Measurements from ENCODE around the gene ACTR3C. TPM values are rescaled to one million over a fixed set of nuclear protein-coding genes. Genes with fewer than 3 reads are reported as not detected.

ACTR3C gene
- total RNA-seq, 1 donor from 2014 or later, result 5.3 TPM

GRCh38 chr7:150337659-150338081, 14.3 kb upstream of the ACTR3C start:
- DNase-seq (ENCODE audit: low spot score in 2 of 2), result no peak
- no peak for FAIRE-seq

- DNase-seq (ENCODE audit: low spot score in 2 of 2), result no peak
- FAIRE-seq, result no peak
Measured at GRCh38 chr7:150337179-150337578, 13.8 kb upstream of the ACTR3C start.

GRCh38 chr7:150336746-150337145, 13.4 kb upstream of the ACTR3C start:
- no peak for FAIRE-seq

GRCh38 chr7:150335774-150336112, 12.4 kb upstream of the ACTR3C start:
- DNase-seq (ENCODE audit: low spot score in 2 of 2) (no peak), FAIRE-seq (no peak)

More at GRCh38 chr7:150336746-150337145, 13.4 kb upstream of the ACTR3C start:
- no peak for DNase-seq (ENCODE audit: low spot score in 2 of 2)

- FAIRE-seq, result no peak
- no peak for DNase-seq (ENCODE audit: low spot score in 2 of 2)
Measured at GRCh38 chr7:150335108-150335773, 11.9 kb upstream of the ACTR3C start.

GRCh38 chr7:150334108-150334507, 10.8 kb upstream of the ACTR3C start:
- FAIRE-seq, result no peak
- DNase-seq (ENCODE audit: low spot score in 2 of 2), result no peak

- no peak for FAIRE-seq
Measured at GRCh38 chr7:150333659-150334058, 10.3 kb upstream of the ACTR3C start.

GRCh38 chr7:150332852-150333635, 9.7 kb upstream of the ACTR3C start:
- FAIRE-seq (no peak), DNase-seq (ENCODE audit: low spot score in 2 of 2) (no peak)

More at GRCh38 chr7:150333659-150334058, 10.3 kb upstream of the ACTR3C start:
- no peak for DNase-seq (ENCODE audit: low spot score in 2 of 2)

GRCh38 chr7:150330211-150330885, 7.0 kb upstream of the ACTR3C start:
- no peak for DNase-seq (ENCODE audit: low spot score in 2 of 2)
- FAIRE-seq, result no peak

- DNase-seq (ENCODE audit: low spot score in 2 of 2), result no peak
- FAIRE-seq, result no peak
Measured at GRCh38 chr7:150329331-150330120, 6.2 kb upstream of the ACTR3C start.

GRCh38 chr7:150327308-150327707, 4.0 kb upstream of the ACTR3C start:
- FAIRE-seq (no peak), DNase-seq (ENCODE audit: low spot score in 2 of 2) (no peak)

GRCh38 chr7:150326657-150327268, 3.4 kb upstream of the ACTR3C start:
- DNase-seq (ENCODE audit: low spot score in 2 of 2) (no peak), FAIRE-seq (no peak)

- DNase-seq (ENCODE audit: low spot score in 2 of 2) (no peak), FAIRE-seq (no peak)
Measured at GRCh38 chr7:150325901-150326300, 2.6 kb upstream of the ACTR3C start.

- FAIRE-seq (no peak), DNase-seq (ENCODE audit: low spot score in 2 of 2) (no peak)
Measured at GRCh38 chr7:150325110-150325611, 1.8 kb upstream of the ACTR3C start.

- FAIRE-seq (no peak), DNase-seq (ENCODE audit: low spot score in 2 of 2) (no peak)
Measured at GRCh38 chr7:150324373-150324961, 1.1 kb upstream of the ACTR3C start.

- DNase-seq (ENCODE audit: low spot score in 2 of 2) (no peak), FAIRE-seq (no peak)
Measured at GRCh38 chr7:150323682-150324372, 482 bp upstream of the ACTR3C start.

- DNase-seq (ENCODE audit: low spot score in 2 of 2), result no peak
- FAIRE-seq, result no peak
Measured at GRCh38 chr7:150322114-150322832, 1.1 kb downstream of the ACTR3C start.

GRCh38 chr7:150321788-150322113, 1.6 kb downstream of the ACTR3C start:
- FAIRE-seq (no peak), DNase-seq (ENCODE audit: low spot score in 2 of 2) (no peak)
